Brain microvascular endothelial cell (primary cell): ENCODE measurements around the gene GYG2.

Experiments
- DNase-seq: peaks from one replicate; pipeline ENCODE4 v3.0.0-alpha.2; 2020
- H3K27ac ChIP-seq: fragments of 250-450 bp; sonication (Bioruptor Pico); 2 replicates; pipeline ENCODE4 v1.5.1; 2020; ENCODE audit warnings: mild to moderate bottlenecking, moderate library complexity
- H3K27me3 ChIP-seq: fragments of 250-450 bp; sonication (Bioruptor Pico); replicated peaks from 2 replicates; pipeline ENCODE4 v1.5.1; 2020; ENCODE audit warnings: mild to moderate bottlenecking
- H3K36me3 ChIP-seq: fragments of 250-450 bp; sonication (Bioruptor Pico); replicated peaks from 2 replicates; pipeline ENCODE4 v1.5.1; 2020; ENCODE audit warnings: mild to moderate bottlenecking
- H3K4me3 ChIP-seq: 2 replicates; pipeline ENCODE4 v1.5.1; 2011; ENCODE audit warnings: low read depth, mild to moderate bottlenecking, control low read depth, low read length, moderate library complexity
- in situ Hi-C: cut with HindIII; loops from 2 replicates; pipeline ENCODE4 v1.10.0; 2017; ENCODE audit warnings: low sequenced_read_pairs, low pct_ligation_motif_present
- TF ChIP-seq, protein P1 (sequence below): IDR thresholded peaks from 2 replicates; pipeline ENCODE4 v1.5.1; 2011; ENCODE audit warnings: low read depth, mild to moderate bottlenecking, moderate library complexity, low read length, control low read depth, inconsistent platforms; ENCODE audit errors: missing control alignments

The GYG2 gene

DNA sequence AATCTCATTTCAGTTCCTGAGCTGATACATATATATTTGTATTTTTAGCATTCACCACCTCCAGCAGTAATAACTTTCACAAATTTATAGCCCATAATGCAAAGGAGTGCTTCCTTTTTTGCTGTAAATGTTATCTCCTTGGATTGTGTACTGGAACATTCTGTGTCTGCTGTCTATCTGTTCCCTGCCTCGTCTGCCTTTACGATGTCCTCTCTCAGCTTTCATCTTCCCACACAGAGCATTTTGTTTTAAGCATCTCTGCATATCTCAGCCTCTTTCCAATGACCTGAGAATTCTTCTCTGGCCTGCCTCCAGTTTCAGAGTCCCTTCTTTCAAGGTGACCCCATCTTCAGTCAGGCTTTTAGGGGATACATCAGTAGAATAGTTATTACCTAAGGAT lies 43.1 kb downstream of the GYG2 start:
- no peak for DNase-seq
- H3K36me3 ChIP-seq = no peaks in the 10 kb centered on the region
- in situ Hi-C loops = no loop called here
- no peaks in the 10 kb centered on the region for H3K27me3 ChIP-seq
- no peak overlapping the region for H3K27ac ChIP-seq
- H3K4me3 ChIP-seq = no peak overlapping the region
- TF ChIP-seq, protein P1, sequence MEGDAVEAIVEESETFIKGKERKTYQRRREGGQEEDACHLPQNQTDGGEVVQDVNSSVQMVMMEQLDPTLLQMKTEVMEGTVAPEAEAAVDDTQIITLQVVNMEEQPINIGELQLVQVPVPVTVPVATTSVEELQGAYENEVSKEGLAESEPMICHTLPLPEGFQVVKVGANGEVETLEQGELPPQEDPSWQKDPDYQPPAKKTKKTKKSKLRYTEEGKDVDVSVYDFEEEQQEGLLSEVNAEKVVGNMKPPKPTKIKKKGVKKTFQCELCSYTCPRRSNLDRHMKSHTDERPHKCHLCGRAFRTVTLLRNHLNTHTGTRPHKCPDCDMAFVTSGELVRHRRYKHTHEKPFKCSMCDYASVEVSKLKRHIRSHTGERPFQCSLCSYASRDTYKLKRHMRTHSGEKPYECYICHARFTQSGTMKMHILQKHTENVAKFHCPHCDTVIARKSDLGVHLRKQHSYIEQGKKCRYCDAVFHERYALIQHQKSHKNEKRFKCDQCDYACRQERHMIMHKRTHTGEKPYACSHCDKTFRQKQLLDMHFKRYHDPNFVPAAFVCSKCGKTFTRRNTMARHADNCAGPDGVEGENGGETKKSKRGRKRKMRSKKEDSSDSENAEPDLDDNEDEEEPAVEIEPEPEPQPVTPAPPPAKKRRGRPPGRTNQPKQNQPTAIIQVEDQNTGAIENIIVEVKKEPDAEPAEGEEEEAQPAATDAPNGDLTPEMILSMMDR = no peak

DNA sequence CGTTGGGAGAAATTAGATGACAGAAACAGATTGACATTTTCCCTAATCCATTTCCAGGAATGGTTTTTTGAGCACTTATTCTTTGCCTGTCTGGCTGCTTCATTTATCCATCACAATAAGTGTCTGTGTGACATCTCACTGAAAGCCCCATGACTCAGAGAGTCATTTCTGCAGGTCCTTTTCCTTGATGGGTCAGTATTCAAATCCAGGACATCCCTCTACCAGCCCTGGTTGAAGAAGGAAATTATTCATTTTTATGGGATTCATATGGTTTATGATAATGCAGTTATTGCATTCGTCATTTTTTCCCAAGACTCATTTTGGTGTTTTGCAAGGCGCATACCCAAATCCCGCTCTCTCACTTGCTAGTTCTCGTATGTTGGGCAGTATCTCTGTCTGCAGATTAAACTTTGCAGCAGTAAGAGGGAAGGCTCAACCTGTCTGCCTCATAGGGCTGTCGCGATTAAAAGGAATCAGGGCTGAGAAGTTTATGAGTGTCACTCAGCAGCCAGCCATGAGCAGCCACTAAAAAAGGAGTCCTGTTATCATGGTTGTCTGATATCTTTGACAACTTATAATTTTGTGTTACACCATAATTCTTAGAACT lies 44.0 kb downstream of the GYG2 start:
- Histone ChIP-seq H3K27ac (no peak overlapping the region), H3K4me3 (no peak overlapping the region), H3K36me3 (no peaks in the 10 kb centered on the region), H3K27me3 (no peaks in the 10 kb centered on the region)
- no peak for DNase-seq
- TF ChIP-seq, protein P1 = no peak
- in situ Hi-C loops = no loop called here

DNA sequence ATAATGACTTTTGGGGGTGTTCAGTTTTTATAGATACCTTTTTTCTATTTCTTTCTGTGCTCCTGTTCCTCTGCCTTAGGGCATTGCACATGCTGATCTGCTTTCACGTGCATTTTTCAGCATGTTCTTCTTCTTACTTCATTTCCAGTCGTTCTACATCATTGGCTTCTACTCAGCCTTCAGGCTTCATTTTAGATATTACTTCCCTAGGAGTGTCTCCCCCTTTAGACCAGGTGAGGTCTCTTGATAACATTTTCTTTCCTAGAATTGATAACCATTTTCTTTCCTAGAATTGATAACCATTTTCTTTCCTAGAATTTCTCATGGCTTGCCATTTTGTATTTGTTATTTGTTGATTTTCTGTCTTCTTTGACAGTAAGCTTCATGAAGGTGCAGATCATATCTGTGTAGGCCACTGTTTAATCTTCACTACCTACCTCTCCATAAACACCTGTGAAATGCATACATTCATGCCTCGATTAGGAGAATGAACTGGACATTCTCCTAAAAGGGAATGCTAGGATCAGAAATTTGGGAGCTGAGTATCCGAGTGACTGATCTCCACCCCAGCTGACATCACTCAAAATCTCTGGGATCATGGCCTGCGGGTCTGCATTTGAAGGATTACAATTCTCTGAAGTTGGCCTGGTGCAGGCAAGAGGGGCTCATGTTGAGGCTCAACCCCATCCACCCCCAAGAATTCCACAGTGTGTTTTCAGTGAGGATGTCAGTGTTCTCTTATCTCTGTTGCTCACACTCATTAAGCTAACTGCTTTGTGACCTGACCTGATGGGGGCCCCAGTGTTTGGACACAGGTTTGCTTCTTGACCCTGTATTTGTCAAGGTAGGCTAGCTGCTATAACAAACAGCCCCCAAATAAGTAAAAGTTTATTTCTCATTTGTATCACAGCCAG lies 45.7 kb downstream of the GYG2 start:
- Histone ChIP-seq H3K36me3 (no peaks in the 10 kb centered on the region), H3K4me3 (no peak overlapping the region), H3K27ac (no peak overlapping the region), H3K27me3 (no peaks in the 10 kb centered on the region)
- in situ Hi-C loops = no loop called here
- DNase-seq = no peak
- TF ChIP-seq, protein P1 = no peak

DNA sequence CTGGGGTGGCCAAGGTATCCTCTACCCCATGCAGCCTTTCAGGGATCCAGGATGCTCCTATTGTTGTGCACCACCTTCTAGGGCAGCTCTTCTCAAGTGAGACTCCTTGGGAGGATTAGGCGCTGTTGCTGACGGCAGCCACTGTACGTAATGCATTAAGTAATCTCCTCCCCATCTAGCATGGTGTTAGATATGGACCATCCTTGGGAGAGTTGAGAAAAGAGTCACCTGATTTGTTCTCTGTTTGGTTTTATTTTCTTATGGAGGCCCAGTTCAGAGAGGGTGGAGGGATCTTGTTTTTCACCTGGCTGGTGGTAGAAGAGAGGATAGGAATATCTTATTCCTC lies 46.4 kb downstream of the GYG2 start:
- H3K36me3 ChIP-seq = no peaks in the 10 kb centered on the region
- TF ChIP-seq, protein P1 = no peak
- no peak for DNase-seq
- no peak overlapping the region for H3K27ac ChIP-seq
- no peak overlapping the region for H3K4me3 ChIP-seq
- H3K27me3 ChIP-seq = no peaks in the 10 kb centered on the region
- in situ Hi-C loops = no loop called here

DNA sequence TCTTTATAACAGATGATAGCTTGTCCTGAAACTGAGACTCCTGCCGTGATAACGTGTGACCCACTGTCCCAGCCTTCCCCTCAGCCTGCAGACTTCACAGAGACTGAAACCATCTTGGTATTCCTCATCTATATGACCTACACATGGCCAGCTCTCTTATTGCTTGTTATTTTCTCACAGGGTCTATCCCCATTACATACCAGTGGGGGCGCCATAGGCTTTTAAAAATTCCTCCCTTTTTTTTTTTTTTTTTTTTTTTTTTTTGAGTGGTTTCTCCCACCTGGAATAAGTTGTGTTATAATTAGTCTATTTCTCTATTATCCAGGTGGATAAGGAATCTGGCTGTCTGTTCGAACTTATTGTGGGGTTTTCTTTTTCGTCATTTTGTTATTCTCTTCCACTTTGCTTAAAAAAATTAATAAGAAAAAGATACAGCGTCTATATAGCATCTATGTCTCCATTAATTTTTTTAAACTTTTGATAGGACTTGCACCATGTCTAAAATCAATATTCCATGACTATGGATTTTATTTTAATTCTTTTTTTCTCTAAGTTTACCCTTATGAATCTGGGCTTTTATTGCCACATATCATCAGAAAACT lies 47.2 kb downstream of the GYG2 start:
- TF ChIP-seq, protein P1 = peak; percentile 51
- no peak overlapping the region for H3K4me3 ChIP-seq
- in situ Hi-C loops = no loop called here
- no peaks in the 10 kb centered on the region for H3K27me3 ChIP-seq
- no peaks in the 10 kb centered on the region for H3K36me3 ChIP-seq
- H3K27ac ChIP-seq = no peak overlapping the region
- no peak for DNase-seq
